ENCODE data around the gene ANKRD1.
A peak's percentile ranks its signal among the peaks of the same experiment; 100 is the strongest.

Gene ANKRD1

GRCh38 chr10:90917238-90917967 lies 3.5 kb downstream of the ANKRD1 start:
- no peak for ATAC-seq (ENCODE audit: insufficient read depth, low read depth)
- no peaks in the 10 kb centered on the region for H3K27me3 ChIP-seq (ENCODE audit: insufficient read depth, low read length, poor library complexity)
- no peak overlapping the region for H3K4me3 ChIP-seq (ENCODE audit: low read depth in 1 of 2, low read length in 2 of 2)

GRCh38 chr10:90916392-90917237 lies 4.3 kb downstream of the ANKRD1 start:
- no peak overlapping the region for H3K4me3 ChIP-seq (ENCODE audit: low read depth in 1 of 2, low read length in 2 of 2)
- H3K27ac ChIP-seq (ENCODE audit: low read length) = peak overlapping the region; percentile 43
- no peaks in the 10 kb centered on the region for H3K9me3 ChIP-seq (ENCODE audit: insufficient read depth, low read length, severe bottlenecking)
- H2AFZ ChIP-seq (ENCODE audit: low read depth, low read length) = no peak overlapping the region
- no peak for TF ChIP-seq EZH2 (IDR thresholded peaks at IDR 0.05; ENCODE audit: borderline replicate concordance, low read depth, low read length, severe bottlenecking)
- TF ChIP-seq, protein P1, sequence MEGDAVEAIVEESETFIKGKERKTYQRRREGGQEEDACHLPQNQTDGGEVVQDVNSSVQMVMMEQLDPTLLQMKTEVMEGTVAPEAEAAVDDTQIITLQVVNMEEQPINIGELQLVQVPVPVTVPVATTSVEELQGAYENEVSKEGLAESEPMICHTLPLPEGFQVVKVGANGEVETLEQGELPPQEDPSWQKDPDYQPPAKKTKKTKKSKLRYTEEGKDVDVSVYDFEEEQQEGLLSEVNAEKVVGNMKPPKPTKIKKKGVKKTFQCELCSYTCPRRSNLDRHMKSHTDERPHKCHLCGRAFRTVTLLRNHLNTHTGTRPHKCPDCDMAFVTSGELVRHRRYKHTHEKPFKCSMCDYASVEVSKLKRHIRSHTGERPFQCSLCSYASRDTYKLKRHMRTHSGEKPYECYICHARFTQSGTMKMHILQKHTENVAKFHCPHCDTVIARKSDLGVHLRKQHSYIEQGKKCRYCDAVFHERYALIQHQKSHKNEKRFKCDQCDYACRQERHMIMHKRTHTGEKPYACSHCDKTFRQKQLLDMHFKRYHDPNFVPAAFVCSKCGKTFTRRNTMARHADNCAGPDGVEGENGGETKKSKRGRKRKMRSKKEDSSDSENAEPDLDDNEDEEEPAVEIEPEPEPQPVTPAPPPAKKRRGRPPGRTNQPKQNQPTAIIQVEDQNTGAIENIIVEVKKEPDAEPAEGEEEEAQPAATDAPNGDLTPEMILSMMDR (IDR thresholded peaks at IDR 0.05; ENCODE audit: borderline replicate concordance, extremely low read depth, low read length, poor library complexity, severe bottlenecking) = no peak
- H3K36me3 ChIP-seq (ENCODE audit: insufficient read depth, low read length) = no peaks in the 10 kb centered on the region
- peaks cover 53% of the 10 kb centered on the region for H3K4me1 ChIP-seq (ENCODE audit: insufficient read depth, low read length)
- no peak overlapping the region for H3K4me2 ChIP-seq (ENCODE audit: insufficient read depth, low read length)
- no peak for DNase-seq
- 0 out of 2 replicates have a peak, but pooled peaks cover 9% of the 10 kb centered on the region for H3K79me2 ChIP-seq (ENCODE audit: insufficient read depth, low read length)
- no peaks in the 10 kb centered on the region for H3K27me3 ChIP-seq (ENCODE audit: insufficient read depth, low read length, poor library complexity)
- H3K9ac ChIP-seq (ENCODE audit: low read depth, low read length) = no peak overlapping the region
- ATAC-seq (ENCODE audit: insufficient read depth, low read depth) = no peak
- no peaks in the 10 kb centered on the region for H4K20me1 ChIP-seq (ENCODE audit: insufficient read depth, low read length)

More at GRCh38 chr10:90917238-90917967, 3.5 kb downstream of the ANKRD1 start:
- no peak for DNase-seq
- no peak overlapping the region for H2AFZ ChIP-seq (ENCODE audit: low read depth, low read length)
- H3K4me1 ChIP-seq (ENCODE audit: insufficient read depth, low read length) = peaks cover 45% of the 10 kb centered on the region
- H3K9me3 ChIP-seq (ENCODE audit: insufficient read depth, low read length, severe bottlenecking) = no peaks in the 10 kb centered on the region
- no peak for TF ChIP-seq EZH2 (IDR thresholded peaks at IDR 0.05; ENCODE audit: borderline replicate concordance, low read depth, low read length, severe bottlenecking)
- TF ChIP-seq, protein P1 (IDR thresholded peaks at IDR 0.05; ENCODE audit: borderline replicate concordance, extremely low read depth, low read length, poor library complexity, severe bottlenecking) = no peak
- no peaks in the 10 kb centered on the region for H4K20me1 ChIP-seq (ENCODE audit: insufficient read depth, low read length)
- no peak overlapping the region for H3K9ac ChIP-seq (ENCODE audit: low read depth, low read length)
- H3K27ac ChIP-seq (ENCODE audit: low read length) = peak overlapping the region; percentile 43; the same call in 1 of the 2 replicates
- no peaks in the 10 kb centered on the region for H3K36me3 ChIP-seq (ENCODE audit: insufficient read depth, low read length)
- no peak overlapping the region for H3K4me2 ChIP-seq (ENCODE audit: insufficient read depth, low read length)
- 0 out of 2 replicates have a peak, but pooled peaks cover 9% of the 10 kb centered on the region for H3K79me2 ChIP-seq (ENCODE audit: insufficient read depth, low read length)

GRCh38 chr10:90915766-90916075 lies 5.2 kb downstream of the ANKRD1 start:
- no peak overlapping the region for H2AFZ ChIP-seq (ENCODE audit: low read depth, low read length)
- no peak overlapping the region for H3K4me3 ChIP-seq (ENCODE audit: low read depth in 1 of 2, low read length in 2 of 2)
- peaks cover 62% of the 10 kb centered on the region for H3K4me1 ChIP-seq (ENCODE audit: insufficient read depth, low read length)
- no peaks in the 10 kb centered on the region for H3K9me3 ChIP-seq (ENCODE audit: insufficient read depth, low read length, severe bottlenecking)
- no peaks in the 10 kb centered on the region for H3K27me3 ChIP-seq (ENCODE audit: insufficient read depth, low read length, poor library complexity)
- peak overlapping the region; percentile 87 for H3K27ac ChIP-seq (ENCODE audit: low read length)
- DNase-seq = no peak
- no peak for ATAC-seq (ENCODE audit: insufficient read depth, low read depth)
- TF ChIP-seq, protein P1 (IDR thresholded peaks at IDR 0.05; ENCODE audit: borderline replicate concordance, extremely low read depth, low read length, poor library complexity, severe bottlenecking) = no peak
- no peak for TF ChIP-seq EZH2 (IDR thresholded peaks at IDR 0.05; ENCODE audit: borderline replicate concordance, low read depth, low read length, severe bottlenecking)
- H3K4me2 ChIP-seq (ENCODE audit: insufficient read depth, low read length) = no peak overlapping the region
- H3K9ac ChIP-seq (ENCODE audit: low read depth, low read length) = no peak overlapping the region
- 0 out of 2 replicates have a peak, but pooled peaks cover 9% of the 10 kb centered on the region for H3K79me2 ChIP-seq (ENCODE audit: insufficient read depth, low read length)
- no peaks in the 10 kb centered on the region for H3K36me3 ChIP-seq (ENCODE audit: insufficient read depth, low read length)
- H4K20me1 ChIP-seq (ENCODE audit: insufficient read depth, low read length) = no peaks in the 10 kb centered on the region
